ENCODE data around the gene RARRES2. TPM values are rescaled to one million over a fixed set of nuclear protein-coding genes. Genes with fewer than 3 reads are reported as not detected.

Gene RARRES2
- total RNA-seq, 2 experiments from 2014 or later: not detected

- no peaks in the 10 kb centered on the region for H3K9me2 ChIP-seq (ENCODE audit: insufficient read depth, low read length)
- no peaks in the 10 kb centered on the region for H3K36me3 ChIP-seq (ENCODE audit: insufficient read depth, low read length)
- CTCF ChIA-PET (ENCODE audit: unreplicated experiment): no interaction called here
- H2AFZ ChIP-seq (ENCODE audit: low read length): no peak overlapping the region
- H3K4me2 ChIP-seq (ENCODE audit: low read length): no peak overlapping the region
- H3K27ac ChIP-seq (ENCODE audit: low read depth, low read length, poor library complexity, severe bottlenecking): no peak overlapping the region
- no TSS peak for BruUV-seq (replicated peaks)
- no peaks in the 10 kb centered on the region for H3K9me3 ChIP-seq (ENCODE audit: low read length)
- DNase-seq (ENCODE audit: low spot score): no peak
- H3K79me2 ChIP-seq (ENCODE audit: insufficient read depth, low read depth, low read length): no peaks in the 10 kb centered on the region
- no peak for TF ChIP-seq CTCF (conservative IDR thresholded peaks at IDR 0.05; ENCODE audit: low read length)
- TF ChIP-seq EZH2phosphoT487 (IDR thresholded peaks at IDR 0.05; ENCODE audit: borderline replicate concordance, low read depth, low read length): no peak
- H4K20me1 ChIP-seq (ENCODE audit: insufficient read depth, low read length): no peaks in the 10 kb centered on the region
- H3K4me3 ChIP-seq (ENCODE audit: low read depth, low read length, poor library complexity, severe bottlenecking): no peak overlapping the region
- peaks cover 31% of the 10 kb centered on the region for H3K4me1 ChIP-seq (ENCODE audit: insufficient read depth, low read length, poor library complexity, severe bottlenecking)
- intact Hi-C loops (cut with micrococcal nuclease; ENCODE audit: unreplicated experiment): loop anchor here (10.0 kb wide), 1 partner anchor 534 kb away; no protein-coding TSS in a partner anchor
- POLR2A ChIA-PET: no interaction called here
These were observed 19.1 kb upstream of the RARRES2 start for GRCh38 chr7:150360363-150361058.

GRCh38 chr7:150359622-150360362 lies 18.4 kb upstream of the RARRES2 start:
- no peak overlapping the region for H2AFZ ChIP-seq (ENCODE audit: low read length)
- H3K36me3 ChIP-seq (ENCODE audit: insufficient read depth, low read length): no peaks in the 10 kb centered on the region
- H3K4me2 ChIP-seq (ENCODE audit: low read length): no peak overlapping the region
- H4K20me1 ChIP-seq (ENCODE audit: insufficient read depth, low read length): no peaks in the 10 kb centered on the region
- no peaks in the 10 kb centered on the region for H3K9me3 ChIP-seq (ENCODE audit: low read length)
- H3K4me3 ChIP-seq (ENCODE audit: low read depth, low read length, poor library complexity, severe bottlenecking): no peak overlapping the region
- intact Hi-C loops (cut with micrococcal nuclease; ENCODE audit: unreplicated experiment): loop anchor here (10.0 kb wide), 1 partner anchor 535 kb away; no protein-coding TSS in a partner anchor
- no peak for DNase-seq (ENCODE audit: low spot score)
- TF ChIP-seq CTCF (conservative IDR thresholded peaks at IDR 0.05; ENCODE audit: low read length): no peak
- TF ChIP-seq EZH2phosphoT487 (IDR thresholded peaks at IDR 0.05; ENCODE audit: borderline replicate concordance, low read depth, low read length): no peak
- no peaks in the 10 kb centered on the region for H3K79me2 ChIP-seq (ENCODE audit: insufficient read depth, low read depth, low read length)
- H3K4me1 ChIP-seq (ENCODE audit: insufficient read depth, low read length, poor library complexity, severe bottlenecking): peaks cover 35% of the 10 kb centered on the region
- POLR2A ChIA-PET: no interaction called here
- H3K27ac ChIP-seq (ENCODE audit: low read depth, low read length, poor library complexity, severe bottlenecking): no peak overlapping the region
- no peaks in the 10 kb centered on the region for H3K9me2 ChIP-seq (ENCODE audit: insufficient read depth, low read length)
- CTCF ChIA-PET (ENCODE audit: unreplicated experiment): no interaction called here
- no TSS peak for BruUV-seq (replicated peaks)

Measured in OCI-LY7 (cell line).